Activated CD8-positive, alpha-beta memory T cell treated with anti-CD3 and anti-CD28 coated beads for 1 hour (primary cell): ENCODE data around the gene KCNH2.

Source experiments
- DNase-seq, 2 donors: peaks; one replicate each; pipeline ENCODE4 v3.0.0-alpha.2; 2020; ENCODE audit warnings: low read depth in 1 of 2; ENCODE audit errors: extremely low read depth in 1 of 2

KCNH2 gene

GRCh38 chr7:150976529-150977381, 1.4 kb downstream of the KCNH2 start:
- no peak for DNase-seq

- no peak for DNase-seq
These were observed 2.4 kb downstream of the KCNH2 start for GRCh38 chr7:150975536-150976319.

DNA sequence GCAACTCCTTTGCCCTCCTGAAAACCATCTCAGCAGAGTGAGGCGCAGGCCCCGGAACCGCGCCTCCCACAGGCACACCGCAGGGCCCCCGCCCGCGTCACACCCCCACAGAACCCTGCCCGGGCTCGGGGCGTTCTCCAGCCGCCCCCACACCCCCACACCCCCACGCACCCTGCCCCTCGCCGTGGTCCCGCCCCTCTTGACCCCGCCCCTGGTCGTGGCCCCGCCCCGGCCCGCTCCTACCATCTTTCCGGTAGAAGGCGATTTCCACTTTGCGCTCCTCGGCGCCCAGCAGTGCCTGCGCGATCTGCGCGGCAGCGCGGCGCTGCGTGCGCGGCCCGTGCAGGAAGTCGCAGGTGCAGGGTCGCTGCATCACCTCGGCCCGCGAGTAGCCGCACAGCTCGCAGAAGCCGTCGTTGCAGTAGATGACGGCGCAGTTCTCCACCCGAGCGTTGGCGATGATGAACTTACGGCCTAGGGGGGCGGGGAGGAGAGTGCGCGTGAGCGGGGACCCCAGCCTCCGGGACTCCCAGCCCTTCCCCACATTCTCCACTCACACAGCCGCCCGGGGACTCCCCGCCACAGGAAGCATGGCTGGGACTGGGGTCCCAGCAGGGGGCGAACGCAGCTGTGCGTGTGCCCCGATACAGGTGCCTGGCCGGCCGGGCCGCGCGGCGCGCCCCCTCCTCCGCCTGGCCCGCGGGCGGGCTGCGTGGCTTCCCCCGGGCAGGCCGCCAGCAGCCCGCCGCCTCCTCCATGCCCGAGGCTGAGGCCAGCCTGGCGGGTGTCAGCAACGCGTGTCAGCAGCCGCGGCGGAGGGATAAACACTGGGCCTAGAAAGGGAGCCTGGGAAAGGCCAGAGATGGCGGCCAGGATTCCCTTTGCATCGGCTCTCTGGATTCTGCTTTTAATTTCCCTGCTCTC, 3.4 kb downstream of the KCNH2 start:
- DNase-seq = peak; percentile 55 to 70

GRCh38 chr7:150973571-150974451, 4.3 kb downstream of the KCNH2 start:
- DNase-seq = no peak

DNA sequence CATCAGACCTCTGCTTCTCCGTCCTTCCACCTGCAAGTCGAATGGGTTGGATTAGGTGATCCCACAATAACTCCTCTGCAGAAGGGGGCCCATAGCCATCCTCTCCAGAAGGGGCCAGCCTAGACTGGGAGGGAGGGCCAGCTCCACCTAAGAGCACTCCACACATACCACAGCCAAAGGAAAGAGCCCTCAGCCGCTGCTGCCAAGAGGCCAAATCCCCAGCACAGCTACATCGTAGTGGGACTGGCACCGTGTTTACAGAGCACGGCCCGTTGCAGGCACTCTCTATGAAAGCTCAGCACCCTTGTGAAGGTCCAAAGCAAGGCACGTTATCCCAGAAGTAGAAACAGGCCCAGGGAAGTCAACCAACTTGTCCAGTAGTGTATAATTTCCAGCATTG, 5.4 kb downstream of the KCNH2 start:
- no peak for DNase-seq

- DNase-seq = no peak
These were observed 6.1 kb downstream of the KCNH2 start for GRCh38 chr7:150972023-150972468.

- DNase-seq = no peak
These were observed 6.7 kb downstream of the KCNH2 start for GRCh38 chr7:150971242-150972022.

- DNase-seq = no peak
These were observed 7.7 kb downstream of the KCNH2 start for GRCh38 chr7:150970424-150970823.

- no peak for DNase-seq
These were observed 8.6 kb downstream of the KCNH2 start for GRCh38 chr7:150969475-150969874.

- DNase-seq = no peak
These were observed 9.3 kb downstream of the KCNH2 start for GRCh38 chr7:150968734-150969372.

- DNase-seq = no peak
These were observed 9.9 kb downstream of the KCNH2 start for GRCh38 chr7:150968056-150968733.

- no peak for DNase-seq
These were observed 10.8 kb downstream of the KCNH2 start for GRCh38 chr7:150967349-150967748.

DNA sequence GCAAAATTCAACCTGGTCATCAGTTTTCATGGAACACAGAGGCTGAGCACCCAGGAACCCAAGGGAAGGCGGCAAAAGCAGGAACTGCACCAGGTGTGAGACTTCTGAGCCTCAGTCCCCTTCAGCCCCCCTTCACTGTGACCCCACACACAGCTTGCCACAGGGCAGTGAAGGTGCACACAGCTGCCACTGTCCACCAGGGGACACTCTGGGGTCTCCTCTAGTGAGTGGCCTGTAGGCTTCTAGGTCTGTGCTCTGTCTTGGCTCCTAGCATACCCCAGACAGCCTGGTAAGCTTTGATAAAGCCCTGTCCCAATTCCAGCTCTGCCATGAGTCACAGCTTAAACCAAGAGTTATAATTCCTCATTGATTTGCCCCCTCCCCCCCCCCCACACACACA, 12.1 kb downstream of the KCNH2 start:
- no peak for DNase-seq

DNA sequence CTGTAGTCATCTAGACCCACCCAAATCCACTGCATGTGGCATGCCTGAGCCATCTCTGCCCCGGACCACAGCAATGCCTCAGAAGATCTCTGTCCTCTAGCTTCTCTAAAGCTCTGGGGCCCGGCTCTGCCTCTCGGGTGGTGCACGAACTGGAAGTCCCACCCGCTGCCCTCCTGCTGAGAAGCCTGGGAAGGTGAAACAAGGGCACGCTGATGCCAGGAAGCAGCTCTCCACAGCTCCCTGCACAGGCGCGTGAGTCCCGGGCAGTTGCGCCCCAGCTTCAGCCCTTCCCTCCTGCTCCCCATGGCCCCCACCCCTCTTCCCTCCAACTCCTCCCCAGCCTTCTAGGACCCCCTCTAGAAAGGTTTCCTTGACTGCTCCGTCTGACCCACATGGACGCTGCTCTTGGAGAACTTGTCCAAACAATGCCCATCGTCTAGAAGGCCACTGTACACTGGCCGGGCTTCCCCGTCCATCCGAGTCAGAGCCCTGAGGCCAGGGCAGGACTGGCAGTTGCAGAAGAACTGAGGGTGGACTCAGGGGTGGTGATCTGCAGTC, 12.8 kb downstream of the KCNH2 start:
- no peak for DNase-seq

GRCh38 chr7:150964593-150965111, 13.5 kb downstream of the KCNH2 start:
- DNase-seq = no peak

DNA sequence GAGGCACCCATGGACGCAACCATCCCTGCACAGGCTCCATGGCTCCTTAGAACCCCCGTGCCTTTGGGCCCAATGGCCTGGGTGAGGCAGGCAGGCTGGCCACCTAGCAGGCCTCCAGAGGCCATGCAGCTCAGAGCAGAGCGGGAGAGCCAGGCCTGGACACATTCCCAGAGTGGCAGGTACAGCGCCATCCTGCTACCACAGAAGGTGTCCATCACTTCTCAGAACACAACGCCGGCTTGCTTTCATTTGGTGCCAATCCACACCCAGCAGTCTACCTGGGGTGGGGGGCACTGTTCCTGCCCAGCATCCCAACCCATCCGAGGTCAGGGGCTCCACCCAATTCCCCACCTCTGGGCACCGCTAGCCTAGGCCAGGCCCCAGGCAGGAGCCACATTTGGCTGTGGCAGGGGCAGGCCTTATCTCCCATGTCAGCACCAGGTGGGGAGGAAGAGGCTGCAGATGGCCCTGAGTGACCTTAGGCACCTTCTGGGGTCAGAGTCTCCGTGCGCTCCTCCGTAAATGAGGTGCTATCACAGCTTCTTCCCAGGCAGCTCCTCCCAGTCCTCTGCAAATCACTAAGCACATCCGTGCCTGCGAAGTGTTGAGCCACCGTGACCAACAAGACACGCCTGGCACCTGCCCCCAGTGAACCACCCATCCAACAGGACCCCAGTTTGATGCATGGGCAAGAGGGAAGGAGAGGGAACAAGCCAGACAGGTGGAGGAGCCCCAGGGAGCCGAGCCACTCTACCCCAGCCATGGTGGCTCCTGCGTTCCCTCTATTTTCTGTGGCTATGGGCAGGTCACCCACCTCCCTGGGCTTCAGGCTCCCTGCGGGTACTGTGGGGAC, 14.2 kb downstream of the KCNH2 start:
- no peak for DNase-seq
